GM21786 (cell line): ENCODE results near the gene ULK2.

ENCODE experiments used
- ATAC-seq: cut with Tn5 transposase; IDR thresholded peaks from one replicate; pipeline ENCODE4 v1.9.1; 2021; ENCODE audit not compliant: unreplicated experiment

ULK2 gene

GRCh38 chr17:19747829-19748806 lies 119.6 kb downstream of the ULK2 start, which contains the start of gene ALDH3A1:
Gene ALDH3A1 (minus strand): TSS chr17:19748298. CDS start chr17:19745129, 3,169 bp downstream.
- no peak for ATAC-seq

- no peak for ATAC-seq
These were observed 120.5 kb downstream of the ULK2 start for GRCh38 chr17:19747159-19747719.

- no peak for ATAC-seq
These were observed 121.2 kb downstream of the ULK2 start for GRCh38 chr17:19746517-19746916.

GRCh38 chr17:19744922-19745757 lies 122.6 kb downstream of the ULK2 start:
- peak; percentile 58 for ATAC-seq

- no peak for ATAC-seq
These were observed 123.2 kb downstream of the ULK2 start for GRCh38 chr17:19744492-19744891.

GRCh38 chr17:19743101-19744100 lies 124.3 kb downstream of the ULK2 start:
- no peak for ATAC-seq

- no peak for ATAC-seq
These were observed 125.2 kb downstream of the ULK2 start for GRCh38 chr17:19742495-19742894.

GRCh38 chr17:19741832-19742457 lies 125.8 kb downstream of the ULK2 start:
- no peak for ATAC-seq

- ATAC-seq: no peak
These were observed 126.8 kb downstream of the ULK2 start for GRCh38 chr17:19740933-19741332.

GRCh38 chr17:19739241-19740201 lies 128.2 kb downstream of the ULK2 start:
- ATAC-seq: no peak

- no peak for ATAC-seq
These were observed 129.0 kb downstream of the ULK2 start for GRCh38 chr17:19738757-19739156.

GRCh38 chr17:19738073-19738449 lies 129.7 kb downstream of the ULK2 start:
- no peak for ATAC-seq

GRCh38 chr17:19737305-19738072 lies 130.2 kb downstream of the ULK2 start:
- ATAC-seq: no peak

GRCh38 chr17:19736071-19736470 lies 131.7 kb downstream of the ULK2 start:
- no peak for ATAC-seq

GRCh38 chr17:19733953-19734526 lies 133.7 kb downstream of the ULK2 start:
- ATAC-seq: no peak

- ATAC-seq: no peak
These were observed 136.1 kb downstream of the ULK2 start for GRCh38 chr17:19731626-19732025.

GRCh38 chr17:19730843-19731242 lies 136.9 kb downstream of the ULK2 start:
- no peak for ATAC-seq
